ENCODE data around the gene STAG2. TPM values are rescaled to one million over a fixed set of nuclear protein-coding genes. Genes with fewer than 3 reads are reported as not detected.

STAG2 gene
- total and polyA plus RNA-seq, 8 donors = 11.1 to 175 (median 26.1) TPM

DNA sequence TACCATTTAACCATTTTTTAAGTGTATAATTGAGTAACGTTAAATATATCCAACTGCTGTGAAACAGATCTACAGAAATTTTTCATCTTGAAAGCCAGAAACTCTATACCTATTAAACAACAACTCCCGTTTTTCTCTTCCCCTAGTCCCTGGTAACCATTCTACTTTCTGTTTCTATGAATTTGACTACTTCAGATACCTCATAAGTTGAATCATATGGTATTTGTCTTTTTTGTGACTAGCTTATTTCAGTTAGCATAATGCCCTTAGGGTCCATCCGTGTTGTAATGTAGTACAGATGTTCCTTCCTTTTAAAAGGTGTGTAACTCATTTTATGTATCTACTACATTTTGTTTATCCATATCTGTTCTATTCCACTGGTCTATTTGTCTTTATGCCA, 48.7 kb downstream of the STAG2 start:
- intact Hi-C loops (cut with DNase I; ENCODE audit: low total_unique reads) = no loop called here
- H3K4me3 ChIP-seq = no peak overlapping the region
- no peak overlapping the region for H3K27ac ChIP-seq
- no peaks in the 10 kb centered on the region for H3K9me3 ChIP-seq
- 66 to 90% (median 75%) methylated on average over 3 of the region's 3 CpGs for WGBS, 5 donors
- no peak for DNase-seq
- TF ChIP-seq EP300 (IDR thresholded peaks at IDR 0.05) (no peak), POLR2AphosphoS5 (IDR thresholded peaks at IDR 0.05) (no peak), POLR2A (IDR thresholded peaks at IDR 0.05) (no peak)
- TF ChIP-seq, protein P1, sequence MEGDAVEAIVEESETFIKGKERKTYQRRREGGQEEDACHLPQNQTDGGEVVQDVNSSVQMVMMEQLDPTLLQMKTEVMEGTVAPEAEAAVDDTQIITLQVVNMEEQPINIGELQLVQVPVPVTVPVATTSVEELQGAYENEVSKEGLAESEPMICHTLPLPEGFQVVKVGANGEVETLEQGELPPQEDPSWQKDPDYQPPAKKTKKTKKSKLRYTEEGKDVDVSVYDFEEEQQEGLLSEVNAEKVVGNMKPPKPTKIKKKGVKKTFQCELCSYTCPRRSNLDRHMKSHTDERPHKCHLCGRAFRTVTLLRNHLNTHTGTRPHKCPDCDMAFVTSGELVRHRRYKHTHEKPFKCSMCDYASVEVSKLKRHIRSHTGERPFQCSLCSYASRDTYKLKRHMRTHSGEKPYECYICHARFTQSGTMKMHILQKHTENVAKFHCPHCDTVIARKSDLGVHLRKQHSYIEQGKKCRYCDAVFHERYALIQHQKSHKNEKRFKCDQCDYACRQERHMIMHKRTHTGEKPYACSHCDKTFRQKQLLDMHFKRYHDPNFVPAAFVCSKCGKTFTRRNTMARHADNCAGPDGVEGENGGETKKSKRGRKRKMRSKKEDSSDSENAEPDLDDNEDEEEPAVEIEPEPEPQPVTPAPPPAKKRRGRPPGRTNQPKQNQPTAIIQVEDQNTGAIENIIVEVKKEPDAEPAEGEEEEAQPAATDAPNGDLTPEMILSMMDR (IDR thresholded peaks at IDR 0.05) = no peak
- peaks cover 0 to 5% (median 0%) of the 10 kb centered on the region in 4 donors for H3K4me1 ChIP-seq
- H3K36me3 ChIP-seq = no peaks in the 10 kb centered on the region
- H3K27me3 ChIP-seq = no peaks in the 10 kb centered on the region

- Histone ChIP-seq H3K36me3 (no peaks in the 10 kb centered on the region), H3K4me1 (peaks cover 0 to 3% (median 0%) of the 10 kb centered on the region in 4 donors), H3K27ac (no peak overlapping the region), H3K4me3 (no peak overlapping the region), H3K27me3 (no peaks in the 10 kb centered on the region), H3K9me3 (no peaks in the 10 kb centered on the region)
- DNase-seq = no peak
- TF ChIP-seq POLR2A (IDR thresholded peaks at IDR 0.05) (no peak), POLR2AphosphoS5 (IDR thresholded peaks at IDR 0.05) (no peak), EP300 (IDR thresholded peaks at IDR 0.05) (no peak)
- TF ChIP-seq, protein P1 (IDR thresholded peaks at IDR 0.05) = no peak
- WGBS, 5 donors = 77 to 97% (median 87%) methylated on average over 3 of the region's 3 CpGs
- intact Hi-C loops (cut with DNase I; ENCODE audit: low total_unique reads) = no loop called here
Observed at GRCh38 chrX:124010566-124010965, 49.1 kb downstream of the STAG2 start.

GRCh38 chrX:124015721-124016120, 54.2 kb downstream of the STAG2 start:
- Histone ChIP-seq H3K9me3 (no peaks in the 10 kb centered on the region), H3K36me3 (no peaks in the 10 kb centered on the region), H3K4me3 (no peak overlapping the region), H3K27me3 (no peaks in the 10 kb centered on the region), H3K27ac (no peak overlapping the region), H3K4me1 (peaks cover 0 to 7% (median 0%) of the 10 kb centered on the region in 4 donors)
- DNase-seq = no peak
- 88 to 100% (median 96%) methylated on average over 1 of the region's 1 CpG for WGBS, 5 donors
- intact Hi-C loops (cut with DNase I; ENCODE audit: low total_unique reads) = no loop called here
- TF ChIP-seq POLR2A (IDR thresholded peaks at IDR 0.05) = no peak
- no peak for TF ChIP-seq EP300 (IDR thresholded peaks at IDR 0.05)
- TF ChIP-seq, protein P1 (IDR thresholded peaks at IDR 0.05) = no peak
- TF ChIP-seq POLR2AphosphoS5 (IDR thresholded peaks at IDR 0.05) = no peak

DNA sequence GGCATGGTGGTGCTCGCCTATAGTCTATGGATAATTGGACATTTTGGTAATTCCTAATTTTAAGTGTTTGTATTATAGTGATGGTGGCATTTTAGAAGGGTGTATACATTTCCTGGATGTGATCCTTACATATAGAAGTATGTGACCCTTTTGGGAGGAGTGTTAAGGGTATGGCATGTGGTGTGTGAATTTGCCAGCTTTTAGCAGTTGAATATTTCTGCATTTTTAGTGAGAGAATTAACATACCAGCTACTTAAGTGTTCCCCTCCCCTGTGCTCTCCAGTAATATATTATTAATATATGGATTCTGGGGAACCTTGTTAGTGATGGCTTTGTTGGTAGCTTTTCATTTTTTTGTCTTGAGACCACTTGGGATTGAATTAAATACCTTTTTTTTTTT, 55.3 kb downstream of the STAG2 start:
- WGBS, 5 donors = 73 to 100% (median 89%) methylated on average over 1 of the region's 1 CpG
- Histone ChIP-seq H3K36me3 (no peaks in the 10 kb centered on the region), H3K4me3 (no peak overlapping the region), H3K9me3 (no peaks in the 10 kb centered on the region), H3K4me1 (peaks cover 0 to 12% (median 2%) of the 10 kb centered on the region in 4 donors), H3K27ac (no peak overlapping the region), H3K27me3 (no peaks in the 10 kb centered on the region)
- no peak for DNase-seq
- TF ChIP-seq, protein P1 (IDR thresholded peaks at IDR 0.05) = no peak
- TF ChIP-seq POLR2AphosphoS5 (IDR thresholded peaks at IDR 0.05) (no peak), POLR2A (IDR thresholded peaks at IDR 0.05) (no peak), EP300 (IDR thresholded peaks at IDR 0.05) (no peak)
- intact Hi-C loops (cut with DNase I; ENCODE audit: low total_unique reads) = no loop called here

Data from stomach (tissue), 9 donors.